ENCODE measurements around the gene SLC4A8. TPM values are rescaled to one million over a fixed set of nuclear protein-coding genes. Genes with fewer than 3 reads are reported as not detected.

SLC4A8 gene
- total RNA-seq, 1 donor from 2014 or later: 5.2 TPM

- DNase-seq (peak; percentile 38), ATAC-seq (ENCODE audit: low read depth) (peak; percentile 24)
- Mint-ChIP-seq H3K4me3 (peak overlapping the region; percentile 94), H3K27ac (peak overlapping the region; percentile 83), H3K9me3 (no peaks in the 10 kb centered on the region), H3K36me3 (ENCODE audit: low read depth) (peaks cover 4% of the 10 kb centered on the region), H3K27me3 (no peaks in the 10 kb centered on the region), H3K4me1 (peaks cover 75% of the 10 kb centered on the region)
- no peak for TF ChIP-seq CTCF (IDR thresholded peaks at IDR 0.05)
- CTCF ChIA-PET: interaction anchor here (0.8 to 1.5 kb wide), 2 partner anchors 22 to 30 kb away, joined by 3 read pairs; no protein-coding TSS in a partner anchor
- POLR2A ChIA-PET: interaction anchor here (0.7 to 6.0 kb wide), 11 partner anchors 8 to 1615 kb away, joined by 3 to 76 read pairs (median 5); partner anchors contain the start of genes BIN2, DAZAP2, EIF4B and POU6F1
- intact Hi-C loops (cut with micrococcal nuclease): loop anchor here (1.0 kb wide), 3 partner anchors 22 to 34 kb away; partner anchors contain the start of gene SLC4A8
Observed at GRCh38 chr12:51390891-51391282, 33.7 kb upstream of the SLC4A8 start.

GRCh38 chr12:51391283-51392123 is 33.1 kb upstream of the SLC4A8 start, which contains the start of gene GALNT6:
Gene GALNT6, minus strand, starts transcription at chr12:51391406. Its CDS starts 11,625 bp downstream, at chr12:51379781.
- no peak for TF ChIP-seq CTCF (IDR thresholded peaks at IDR 0.05)
- Mint-ChIP-seq H3K27me3 (no peaks in the 10 kb centered on the region), H3K9me3 (no peaks in the 10 kb centered on the region), H3K27ac (peak within 1 kb of the TSS; percentile 85), H3K36me3 (ENCODE audit: low read depth) (peaks cover 4% of the 10 kb centered on the region), H3K4me1 (peaks cover 79% of the 10 kb centered on the region), H3K4me3 (peak within 1 kb of the TSS; percentile 94)
- CTCF ChIA-PET: interaction anchor here (0.8 to 1.5 kb wide), 2 partner anchors 22 to 30 kb away, joined by 3 read pairs; no protein-coding TSS in a partner anchor
- ATAC-seq (ENCODE audit: low read depth): peak; percentile 75
- intact Hi-C loops (cut with micrococcal nuclease): loop anchor here (1.0 kb wide), 3 partner anchors 22 to 34 kb away; partner anchors contain the start of gene SLC4A8
- peak; percentile 80 for DNase-seq
- POLR2A ChIA-PET: interaction anchor here (0.6 to 6.0 kb wide), 17 partner anchors 8 to 887 kb away, joined by 3 to 76 read pairs (median 5); partner anchors contain the start of genes BIN2, DAZAP2, POU6F1 and SLC4A8

- H3K27me3 Mint-ChIP-seq: no peaks in the 10 kb centered on the region
- no peak for DNase-seq
- CTCF ChIA-PET: interaction anchor here (0.7 to 1.6 kb wide), 3 partner anchors 13 to 37 kb away, joined by 3 read pairs; no protein-coding TSS in a partner anchor
- H3K9me3 Mint-ChIP-seq: no peaks in the 10 kb centered on the region
- H3K27ac Mint-ChIP-seq: peak overlapping the region; percentile 85
- H3K36me3 Mint-ChIP-seq (ENCODE audit: low read depth): peaks cover 2% of the 10 kb centered on the region
- peak overlapping the region; percentile 94 for H3K4me3 Mint-ChIP-seq
- H3K4me1 Mint-ChIP-seq: peaks cover 76% of the 10 kb centered on the region
- TF ChIP-seq CTCF (IDR thresholded peaks at IDR 0.05): no peak
- peak; percentile 26 for ATAC-seq (ENCODE audit: low read depth)
- POLR2A ChIA-PET: interaction anchor here (0.7 to 6.0 kb wide), 5 partner anchors 12 to 35 kb away, joined by 4 to 76 read pairs (median 5); partner anchors contain the start of gene SLC4A8
- intact Hi-C loops (cut with micrococcal nuclease): loop anchor here (1.0 kb wide), 1 partner anchor 198 kb away; no protein-coding TSS in a partner anchor
Observed at GRCh38 chr12:51392556-51393237, 31.9 kb upstream of the SLC4A8 start.

GRCh38 chr12:51393676-51394545 is 30.7 kb upstream of the SLC4A8 start:
- peak overlapping the region; percentile 94 for H3K4me3 Mint-ChIP-seq
- POLR2A ChIA-PET: interaction anchor here (1.0 to 6.0 kb wide), 3 partner anchors 22 to 155 kb away, joined by 3 to 76 read pairs (median 8); no protein-coding TSS in a partner anchor
- ATAC-seq (ENCODE audit: low read depth) (no peak), DNase-seq (no peak)
- H3K36me3 Mint-ChIP-seq (ENCODE audit: low read depth): peaks cover 2% of the 10 kb centered on the region
- H3K27ac Mint-ChIP-seq: peak overlapping the region; percentile 85
- H3K4me1 Mint-ChIP-seq: peaks cover 76% of the 10 kb centered on the region
- no peaks in the 10 kb centered on the region for H3K9me3 Mint-ChIP-seq
- no peaks in the 10 kb centered on the region for H3K27me3 Mint-ChIP-seq
- CTCF ChIA-PET: interaction anchor here (0.7 to 1.8 kb wide), 5 partner anchors 12 to 42 kb away, joined by 3 to 5 read pairs (median 3); no protein-coding TSS in a partner anchor
- intact Hi-C loops (cut with micrococcal nuclease): loop anchor here (1.0 kb wide), 1 partner anchor 196 kb away; no protein-coding TSS in a partner anchor
- no peak for TF ChIP-seq CTCF (IDR thresholded peaks at IDR 0.05)

All from activated B cell treated with CpG ODN at 0.5 μM for 24 hours (primary cell).